Fibroblast of peridontal ligament (primary cell): ENCODE data around the gene ZNF124.
"Not testable (repeated sequence)": the region's sequence is repeated elsewhere in the genome, so short reads cannot be mapped to it uniquely, and the experiment has no call there.

Experiments
- DNase-seq: peaks from one replicate; pipeline ENCODE4 v3.0.0-alpha.2; 2010; ENCODE audit errors: extremely low read depth

Gene ZNF124

DNA sequence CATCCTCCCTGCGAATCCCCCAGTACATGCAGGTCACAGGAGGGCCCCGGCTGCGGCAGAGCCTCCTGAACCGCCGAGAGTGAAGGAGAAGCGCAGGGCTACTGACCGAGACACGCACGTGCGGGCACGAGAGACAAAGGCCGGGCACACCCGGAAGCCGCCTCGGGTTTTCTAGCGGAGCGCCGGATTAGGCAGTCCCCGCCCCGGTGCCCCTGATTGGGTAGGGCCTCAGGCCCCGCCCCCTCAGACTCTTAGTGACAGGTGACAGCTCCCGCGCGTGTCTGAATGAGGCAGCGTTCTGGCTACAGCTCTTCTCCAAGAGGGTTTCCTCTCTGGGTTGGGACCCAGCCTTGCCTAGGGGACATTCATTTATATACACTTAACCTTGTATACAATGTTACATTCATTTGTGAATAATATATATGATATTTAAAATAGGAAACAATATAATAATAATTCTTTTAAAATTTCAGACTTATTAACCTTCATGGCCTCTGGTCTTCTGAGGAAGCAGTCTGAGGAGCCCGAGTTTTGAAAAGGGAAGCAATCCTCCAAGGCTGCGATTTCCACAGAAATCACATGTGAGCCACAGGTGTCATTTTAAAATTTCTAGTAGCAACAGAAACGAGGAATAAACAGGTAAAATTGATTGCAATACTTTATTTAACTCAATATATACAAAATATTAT is at the start of gene ZNF124:
Gene ZNF124 (minus strand): TSS at position 146 of the 689 bp plus-strand sequence. CDS start 143 bp downstream, at position 3.
- not testable (repeated sequence) for DNase-seq

DNA sequence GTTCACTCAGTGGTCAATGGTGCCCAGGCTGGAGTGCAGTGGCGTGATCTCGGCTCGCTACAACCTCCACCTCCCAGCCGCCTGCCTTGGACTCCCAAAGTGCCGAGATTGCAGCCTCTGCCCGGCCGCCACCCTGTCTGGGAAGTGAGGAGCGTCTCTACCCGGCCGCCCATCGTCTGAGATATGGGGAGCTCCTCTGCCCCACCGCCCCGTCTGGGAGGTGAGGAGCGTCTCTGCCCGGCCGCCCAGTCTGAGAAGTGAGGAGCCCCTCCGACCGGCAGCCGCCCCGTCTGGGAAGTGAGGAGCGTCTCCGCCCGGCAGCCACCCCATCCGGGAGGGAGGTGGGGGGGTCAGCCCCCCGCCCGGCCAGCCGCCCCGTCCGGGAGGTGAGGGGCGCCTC is 48.5 kb upstream of the ZNF124 start:
- DNase-seq: not testable (repeated sequence)

DNA sequence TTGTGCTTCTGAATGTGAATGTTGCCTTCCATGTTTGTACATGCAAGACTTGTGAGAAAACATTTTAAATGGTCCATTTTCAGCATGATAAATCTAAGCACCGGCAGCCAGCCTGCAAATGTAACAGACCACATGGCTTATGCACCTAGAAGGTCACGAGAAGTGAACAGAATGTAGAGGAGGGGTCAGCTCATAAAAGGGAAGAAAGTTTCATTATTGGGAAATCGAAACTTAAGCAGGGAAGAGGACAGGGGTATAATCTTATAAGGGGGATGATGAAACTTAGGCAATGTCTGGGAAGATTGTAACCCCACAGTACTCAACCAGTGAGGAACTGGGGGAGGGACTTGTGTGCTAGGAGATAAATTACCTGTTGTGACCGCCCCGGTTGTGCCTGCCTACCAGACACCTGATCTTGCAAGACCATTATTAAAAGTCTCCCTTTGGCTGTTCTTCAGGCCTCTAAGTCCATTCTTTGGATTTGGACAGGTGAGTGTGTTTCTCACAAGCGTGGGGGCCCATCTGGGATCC is 46.4 kb upstream of the ZNF124 start:
- no peak for DNase-seq

DNA sequence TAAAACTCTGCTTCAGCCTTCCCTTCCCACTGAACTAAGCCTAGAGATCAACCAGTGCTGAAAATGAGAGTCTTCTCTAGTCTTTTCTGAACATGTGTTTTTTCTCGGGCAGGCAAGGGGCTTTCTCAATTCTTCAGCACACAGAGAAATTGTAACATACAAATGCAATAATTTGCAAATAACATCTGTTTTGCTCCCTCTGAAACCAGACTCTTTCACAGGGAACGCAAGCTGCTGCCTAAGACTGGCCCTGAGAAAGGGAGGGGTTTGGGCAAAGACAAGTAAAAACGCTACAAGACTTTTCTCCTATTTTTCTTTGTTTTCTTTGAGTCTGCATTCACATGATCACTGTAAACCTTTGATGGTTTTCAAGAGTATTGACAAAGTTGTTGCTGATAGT is 44.4 kb upstream of the ZNF124 start:
- DNase-seq: no peak

DNA sequence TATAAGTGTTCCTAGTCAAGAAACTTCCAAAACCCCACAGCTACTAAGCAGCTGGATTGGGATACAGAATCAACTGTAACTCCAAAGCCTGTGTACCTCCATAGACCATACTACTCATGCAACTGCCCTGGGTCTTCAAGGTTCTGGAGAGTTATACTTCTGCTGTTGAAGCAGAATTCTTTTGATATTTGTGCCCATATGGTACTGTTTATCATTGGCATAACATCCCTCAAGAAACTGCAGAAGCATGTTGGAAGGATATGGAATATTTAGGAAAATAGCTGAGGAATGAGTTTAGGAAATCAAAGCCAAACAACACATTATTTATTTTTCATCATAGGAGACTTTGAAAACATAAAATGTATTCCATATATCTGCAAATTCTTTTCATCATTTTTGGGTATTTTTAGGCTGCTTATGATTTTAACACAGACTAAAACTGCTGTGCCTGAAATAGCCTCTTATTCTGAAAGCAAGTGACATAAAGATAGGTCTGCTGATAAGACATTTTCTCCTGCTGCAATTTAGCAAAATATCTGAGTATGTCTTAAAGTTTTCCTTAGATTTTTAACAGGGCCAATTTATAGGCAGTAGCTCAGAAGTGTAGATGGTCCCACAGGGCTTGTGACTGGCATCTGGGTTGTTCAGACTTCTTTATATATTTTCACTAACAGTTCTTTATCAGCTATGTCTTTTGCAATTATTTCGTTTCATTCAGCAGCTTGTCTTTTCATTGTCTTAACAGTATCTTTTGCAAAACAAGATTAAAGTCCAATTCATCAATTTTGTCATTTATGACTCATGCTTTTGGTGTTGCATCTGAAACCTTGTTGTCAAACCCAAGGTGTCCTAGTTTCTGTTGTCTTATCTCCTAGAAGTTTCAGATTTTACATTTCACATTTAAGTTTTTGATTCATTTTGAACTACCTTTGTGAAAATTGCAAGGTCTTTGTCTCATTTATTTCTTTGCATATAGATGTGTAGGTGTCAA is 41.1 kb upstream of the ZNF124 start:
- peak; percentile 43 for DNase-seq

DNA sequence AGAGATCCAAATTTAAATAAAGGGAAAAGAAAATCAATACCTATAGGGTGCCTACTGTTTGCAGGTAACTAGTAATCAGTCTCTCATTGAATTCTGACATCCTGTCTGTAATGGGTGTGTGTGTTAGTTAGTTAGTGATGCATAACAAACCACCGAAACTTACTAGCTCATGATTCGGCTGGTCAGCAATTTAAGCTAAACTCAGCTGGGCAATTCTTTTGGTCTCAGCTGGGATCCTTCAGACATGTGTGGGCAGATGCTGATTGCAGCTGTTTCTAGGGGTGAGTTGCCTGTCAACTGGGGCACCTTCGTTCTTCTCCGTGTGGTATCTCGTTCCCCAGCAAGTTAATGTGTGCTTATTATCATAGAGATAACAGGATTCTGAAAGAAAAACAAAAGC is 40.2 kb upstream of the ZNF124 start:
- peak; percentile 7 for DNase-seq

DNA sequence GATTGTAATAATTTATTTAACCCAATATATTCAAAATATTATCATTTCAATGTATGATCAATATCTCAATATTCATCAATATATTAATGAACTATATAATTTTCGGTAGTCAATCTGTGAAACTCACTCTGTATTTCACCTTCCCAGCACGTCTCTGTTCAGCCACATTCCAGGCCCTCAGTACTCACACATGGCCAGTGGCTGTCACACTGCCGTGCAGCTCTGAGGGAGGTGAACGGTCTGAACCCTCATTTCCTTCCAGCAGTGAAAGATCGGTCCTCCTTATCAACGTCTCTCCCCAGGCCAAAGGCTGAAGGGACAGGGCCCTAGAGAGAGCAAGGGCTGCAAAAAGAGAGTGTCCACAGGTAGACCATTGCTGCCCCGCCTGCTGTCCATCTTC is 39.5 kb upstream of the ZNF124 start:
- DNase-seq: no peak

DNA sequence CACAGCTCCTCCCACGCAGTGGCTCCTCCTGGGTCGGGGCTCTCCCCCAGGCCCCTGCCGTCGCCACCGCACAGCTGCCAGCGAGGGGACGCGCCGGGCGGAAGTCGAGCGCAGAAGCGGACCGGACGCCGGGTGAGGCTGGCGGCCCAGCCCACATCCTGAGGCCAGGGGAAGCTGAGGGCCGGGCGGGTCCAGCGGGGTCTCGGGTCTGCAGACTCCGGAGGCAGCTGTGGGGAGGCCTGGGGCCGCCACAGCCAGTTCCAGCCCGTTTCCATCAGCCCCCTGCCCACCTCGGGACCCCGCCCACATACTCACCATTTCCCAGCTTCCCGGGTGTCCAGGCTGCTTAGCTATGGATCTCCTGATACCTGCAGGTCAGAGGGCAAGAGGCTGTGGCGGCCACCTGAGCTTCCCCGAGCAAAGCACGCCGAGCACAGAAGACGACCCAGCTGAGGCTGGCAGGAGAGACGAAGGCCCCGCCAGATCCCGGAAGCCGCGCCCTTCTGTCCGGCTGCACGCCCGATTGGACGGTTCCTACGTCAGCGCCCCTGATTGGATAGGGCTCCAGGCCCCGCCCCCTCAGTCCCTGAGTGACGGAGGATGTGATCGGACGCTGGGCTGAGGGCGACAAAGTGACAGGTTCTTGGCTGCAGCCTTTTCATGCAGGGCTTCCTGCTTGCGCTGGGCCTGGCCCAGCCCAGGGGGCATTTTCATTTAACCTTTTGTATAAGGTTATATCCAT is 38.7 kb upstream of the ZNF124 start:
- DNase-seq: peak; percentile 82

DNA sequence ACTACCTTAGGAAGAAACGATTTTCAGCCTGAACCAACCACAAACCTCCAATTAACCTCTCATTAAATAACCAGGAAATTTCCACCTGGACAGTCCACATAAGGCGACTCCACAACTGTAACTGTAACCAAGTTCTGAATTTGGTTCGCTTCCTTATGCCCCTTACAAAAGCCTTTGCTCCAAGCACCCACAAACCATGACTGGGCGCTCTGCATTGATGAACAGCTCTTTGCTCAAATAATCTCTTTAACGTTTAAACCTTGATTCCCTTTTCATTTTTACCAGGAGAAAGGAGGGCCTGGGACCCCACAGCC is 38.2 kb upstream of the ZNF124 start:
- DNase-seq: peak; percentile 19

DNA sequence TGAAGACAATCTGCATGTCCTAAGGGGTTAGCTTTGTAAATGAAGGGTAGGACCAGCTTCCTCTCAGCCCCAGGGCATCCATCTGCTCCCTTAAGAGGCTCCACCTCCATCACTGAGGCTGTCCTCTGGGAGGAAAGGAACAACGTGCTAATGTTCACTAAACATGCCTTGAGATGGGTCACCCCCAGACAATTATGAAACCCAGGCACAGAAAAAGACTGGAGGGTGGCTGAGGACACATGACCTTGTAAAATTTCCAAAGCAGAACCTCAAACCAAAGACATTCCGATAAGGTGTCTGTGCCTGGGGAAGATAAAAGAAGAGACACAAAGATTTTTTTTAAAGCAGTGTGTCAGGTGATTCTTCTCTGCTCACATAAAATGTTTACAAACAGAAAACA is 37.6 kb upstream of the ZNF124 start:
- peak; percentile 1 for DNase-seq

DNA sequence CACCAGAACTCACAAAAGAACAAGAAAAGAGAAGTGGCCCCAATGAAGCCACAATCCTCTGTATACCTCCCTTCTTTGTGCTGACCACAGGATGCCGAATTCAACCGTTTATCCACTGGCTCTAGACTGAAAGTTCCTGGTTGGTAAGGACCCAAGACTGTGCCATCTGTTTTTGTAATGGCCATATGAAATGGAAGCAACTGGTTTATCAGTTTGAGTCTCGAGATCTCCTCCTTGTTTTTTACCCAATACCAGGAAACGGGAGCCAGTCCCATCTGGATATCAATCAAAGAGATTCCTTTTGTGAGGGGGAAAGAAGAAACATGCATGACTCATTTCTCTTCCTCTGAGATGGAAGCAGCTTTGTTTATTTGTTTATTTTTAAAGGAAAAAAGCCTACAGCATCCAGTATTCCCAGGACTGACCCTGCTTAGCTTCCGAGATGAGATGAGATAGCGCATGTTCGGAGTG is 32.4 kb upstream of the ZNF124 start:
- DNase-seq: no peak

DNA sequence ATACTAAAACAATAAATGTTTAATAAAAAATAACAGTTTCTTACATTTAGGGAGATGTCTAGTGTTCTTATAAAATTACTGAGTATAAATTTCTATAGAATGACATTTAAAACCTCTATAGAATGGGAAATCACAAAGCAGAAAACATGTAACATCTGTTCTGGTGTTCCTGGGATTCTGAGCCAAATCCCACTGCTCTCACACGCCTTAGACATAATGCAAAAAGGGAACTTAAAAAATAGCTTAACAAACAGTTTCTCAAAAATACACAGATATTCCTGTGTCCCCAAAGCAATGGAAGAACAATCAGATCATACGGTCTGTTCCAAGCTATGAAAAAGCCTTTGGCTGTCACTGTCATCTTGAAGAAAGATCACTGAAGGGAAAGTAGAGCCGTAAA is 27.0 kb upstream of the ZNF124 start:
- no peak for DNase-seq

DNA sequence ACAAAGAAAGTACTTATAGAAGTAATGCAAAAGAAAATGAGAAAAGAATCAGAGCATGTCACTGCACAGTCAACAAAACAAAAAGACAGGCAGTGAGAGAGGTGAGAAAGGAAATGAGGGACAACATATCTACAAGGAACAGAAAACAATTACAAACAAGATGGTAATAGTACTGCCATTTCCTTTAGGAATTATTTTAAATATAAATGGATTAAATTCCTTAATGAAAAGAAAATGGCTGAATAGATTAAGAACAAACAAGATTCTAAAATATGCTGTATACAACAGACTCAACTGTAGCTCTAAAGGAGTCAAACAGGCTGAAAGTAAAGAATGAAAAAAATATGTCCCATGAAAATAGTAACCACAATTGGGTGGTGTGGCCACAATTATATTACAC is 22.1 kb upstream of the ZNF124 start:
- no peak for DNase-seq

DNA sequence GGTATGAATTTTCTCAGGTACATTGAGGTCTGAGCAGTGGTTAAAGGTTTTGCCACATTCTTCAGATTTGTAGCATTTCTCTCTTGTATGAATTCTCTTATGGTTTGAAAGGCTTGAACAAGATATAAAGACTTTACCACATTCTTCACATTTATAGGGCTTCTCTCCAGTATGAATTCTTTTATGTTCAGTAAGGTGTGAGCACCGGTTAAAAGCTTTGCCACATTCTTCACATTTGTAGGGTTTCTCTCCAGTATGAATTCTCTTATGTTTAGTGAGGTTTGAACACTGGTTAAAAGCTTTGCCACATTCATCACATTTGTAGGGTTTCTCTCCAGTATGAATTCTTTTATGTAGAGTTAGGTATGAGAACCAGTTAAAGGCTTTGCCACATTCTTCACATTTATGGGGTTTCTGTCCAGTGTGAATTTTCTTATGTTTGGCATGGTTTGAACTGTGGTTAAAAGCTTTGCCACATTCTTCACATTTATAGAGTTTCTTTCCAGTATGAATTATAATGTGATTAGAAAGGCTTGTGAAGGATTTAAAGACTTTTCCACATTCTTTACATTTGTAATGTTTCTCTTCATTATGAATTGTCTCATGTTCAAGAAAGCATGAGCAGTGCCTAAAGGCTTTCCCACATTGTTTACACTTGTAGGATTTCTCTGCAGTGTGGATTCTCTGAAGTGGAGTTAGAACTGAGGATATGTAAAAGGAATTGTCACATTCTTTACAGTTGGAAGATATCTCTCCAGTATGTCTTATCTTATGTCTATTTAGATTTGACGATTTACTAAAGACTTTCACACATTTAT is 18.4 kb upstream of the ZNF124 start:
- no peak for DNase-seq

DNA sequence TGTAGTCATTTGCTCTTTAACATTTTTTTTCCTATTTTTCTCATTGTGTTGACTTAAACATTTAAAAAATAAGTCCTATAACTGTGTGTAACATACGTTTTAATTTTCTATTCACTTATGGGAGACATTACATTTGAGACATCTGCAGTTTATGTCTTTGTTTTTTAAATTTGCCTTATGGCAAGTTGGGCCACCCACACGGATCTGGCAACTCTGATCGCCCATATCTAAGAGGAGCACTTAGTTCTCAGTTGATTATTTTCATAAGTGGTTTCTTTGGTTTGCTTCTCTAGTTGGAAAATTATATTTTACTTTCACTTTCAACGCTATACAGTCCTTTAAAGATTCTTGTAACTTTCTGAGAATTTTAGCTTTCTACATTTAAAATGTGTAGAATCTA is 13.8 kb upstream of the ZNF124 start:
- DNase-seq: peak; percentile 19

DNA sequence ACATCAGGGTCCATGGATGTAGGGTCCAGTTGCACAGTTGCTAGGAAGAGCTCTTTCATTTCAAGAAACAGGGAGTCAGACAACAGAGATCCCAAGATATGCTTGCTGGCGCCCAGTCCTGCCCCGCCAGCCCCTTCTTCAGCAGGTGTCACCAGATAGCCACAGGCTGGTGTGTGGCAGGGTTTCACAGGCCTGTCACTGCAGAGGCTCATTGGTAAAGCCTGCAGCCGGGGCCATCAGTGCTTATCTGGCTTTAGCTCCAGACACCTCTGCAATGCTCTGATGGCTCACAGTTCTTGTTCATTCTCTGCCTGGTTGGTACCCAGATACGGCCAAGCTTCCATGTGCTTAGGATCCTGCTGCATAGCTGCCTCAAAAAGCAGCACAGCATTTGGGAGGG is 12.4 kb upstream of the ZNF124 start:
- DNase-seq: no peak

DNA sequence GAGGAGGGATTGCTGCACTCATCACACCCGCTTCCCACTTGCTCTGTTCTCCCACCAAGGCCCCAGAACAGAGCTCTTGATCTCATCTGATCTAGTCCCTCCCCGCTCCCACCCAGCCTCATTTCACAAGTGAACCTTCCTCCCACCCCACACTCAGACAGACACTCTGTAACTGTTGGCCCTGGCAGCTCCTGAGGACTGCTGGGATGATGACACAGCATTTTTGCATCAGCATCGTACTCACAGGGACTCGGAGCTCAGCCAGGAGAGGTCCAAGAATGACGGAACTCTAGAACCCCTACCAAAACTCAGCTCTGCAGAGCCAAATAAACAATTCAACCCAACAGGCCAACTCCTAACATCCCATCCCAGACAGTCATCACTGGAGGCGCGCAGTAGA is 11.2 kb upstream of the ZNF124 start:
- DNase-seq: no peak

DNA sequence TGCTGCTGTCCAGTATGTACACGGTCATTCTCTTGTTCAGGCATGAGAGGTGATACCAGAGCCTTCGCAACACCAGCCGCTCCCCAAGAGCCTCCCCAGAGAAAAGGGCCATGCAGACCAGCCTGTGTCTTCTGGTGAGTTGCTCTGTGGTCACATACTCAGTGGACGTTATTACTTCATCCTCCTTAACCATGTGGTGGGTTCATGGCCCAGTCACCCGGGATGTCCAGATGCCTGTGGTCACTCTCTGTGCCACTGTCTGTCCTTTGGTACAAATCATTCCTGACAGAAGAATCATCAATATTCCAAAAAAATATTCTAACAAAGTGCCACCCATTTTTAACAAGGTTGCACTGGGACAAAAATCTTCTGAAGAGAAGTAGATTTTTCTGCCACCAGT is 8.8 kb upstream of the ZNF124 start:
- no peak for DNase-seq

DNA sequence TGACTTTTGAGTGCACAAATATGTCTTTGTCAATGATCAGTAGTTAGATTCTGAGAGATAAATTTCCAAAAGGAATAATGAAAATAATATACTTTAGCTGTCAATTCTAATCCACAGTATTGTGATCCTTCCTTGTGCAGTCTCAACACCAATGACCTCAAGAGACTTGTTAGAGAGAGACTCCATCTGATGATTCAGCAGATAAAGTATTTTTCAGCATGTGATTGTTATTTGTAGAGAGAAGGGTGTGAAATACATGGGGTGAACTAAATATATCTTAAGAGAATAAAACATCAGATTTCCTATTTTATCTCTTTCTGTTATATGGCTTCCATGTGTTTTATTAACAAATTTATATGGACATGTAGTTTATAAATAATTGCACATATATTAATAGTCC is 5.9 kb upstream of the ZNF124 start:
- DNase-seq: no peak

DNA sequence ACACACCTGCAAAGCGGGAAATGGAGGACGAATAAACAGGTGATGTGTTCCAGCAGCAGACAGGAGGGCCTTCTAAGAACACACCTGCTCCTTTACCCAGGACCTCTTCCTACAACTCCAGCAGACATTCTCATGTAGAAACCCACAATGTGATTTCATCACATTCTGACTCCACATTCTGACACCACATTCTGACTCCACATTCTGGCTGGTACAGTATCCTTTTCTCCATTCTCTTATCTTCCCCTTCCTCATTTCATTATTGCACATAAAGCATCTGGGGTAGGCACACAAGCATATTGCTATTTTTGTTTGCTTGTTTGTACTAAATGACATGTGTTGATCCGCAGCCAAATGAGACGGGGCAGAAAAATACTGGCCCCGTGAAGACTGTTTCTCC is 3.6 kb upstream of the ZNF124 start:
- DNase-seq: no peak

DNA sequence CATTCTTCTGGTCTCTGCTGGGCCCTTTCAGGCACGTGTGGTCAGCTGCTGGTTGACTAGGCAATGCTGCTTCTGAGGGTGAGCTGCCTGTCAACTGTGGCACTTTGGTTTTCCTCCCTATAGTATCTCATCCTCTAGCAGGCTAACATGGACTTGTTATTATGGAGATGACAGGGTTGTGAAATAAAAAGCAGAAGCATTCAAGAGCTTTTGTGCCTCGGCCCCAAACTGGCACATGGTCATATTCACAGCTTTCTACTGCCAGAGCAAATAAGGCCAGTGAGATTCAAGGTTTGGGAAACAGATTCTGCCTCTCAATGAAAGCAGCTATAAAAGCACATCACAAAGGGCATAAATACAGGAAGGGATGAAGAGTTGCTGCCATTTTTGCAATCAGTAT is 1.6 kb upstream of the ZNF124 start:
- no peak for DNase-seq
